Memory B cell (primary cell): ENCODE measurements around the gene KIF26B.
"Not testable (repeated sequence)": the region's sequence is repeated elsewhere in the genome, so short reads cannot be mapped to it uniquely, and the experiment has no call there.

ENCODE experiments used
- ATAC-seq: fragments of 150-1000 bp; cut with Tn5 transposase; 2 replicates; pipeline ENCODE4 v1.10.0; 2021; ENCODE audit warnings: low read depth, mild to moderate bottlenecking, moderate library complexity
- DNase-seq, 2 donors: peaks; one replicate each; pipeline ENCODE4 v3.0.0; 2022; ENCODE audit warnings: low spot score in 2 of 2
- H3K27ac Mint-ChIP-seq: one replicate; pipeline ENCODE4 v1.8.0; 2022; ENCODE audit warnings: mild to moderate bottlenecking, moderate library complexity, mixed read lengths
- H3K27me3 Mint-ChIP-seq: one replicate; pipeline ENCODE4 v1.8.0; 2022; ENCODE audit warnings: mixed read lengths
- H3K36me3 Mint-ChIP-seq: one replicate; pipeline ENCODE4 v1.8.0; 2022; ENCODE audit warnings: mild to moderate bottlenecking, mixed read lengths
- H3K4me1 Mint-ChIP-seq: one replicate; pipeline ENCODE4 v1.8.0; 2022; ENCODE audit warnings: mixed read lengths
- H3K4me3 Mint-ChIP-seq: one replicate; pipeline ENCODE4 v1.8.0; 2022; ENCODE audit warnings: mild to moderate bottlenecking, moderate library complexity, mixed read lengths
- H3K9me3 Mint-ChIP-seq: one replicate; pipeline ENCODE4 v1.8.0; 2022; ENCODE audit warnings: mixed read lengths

KIF26B gene

DNA sequence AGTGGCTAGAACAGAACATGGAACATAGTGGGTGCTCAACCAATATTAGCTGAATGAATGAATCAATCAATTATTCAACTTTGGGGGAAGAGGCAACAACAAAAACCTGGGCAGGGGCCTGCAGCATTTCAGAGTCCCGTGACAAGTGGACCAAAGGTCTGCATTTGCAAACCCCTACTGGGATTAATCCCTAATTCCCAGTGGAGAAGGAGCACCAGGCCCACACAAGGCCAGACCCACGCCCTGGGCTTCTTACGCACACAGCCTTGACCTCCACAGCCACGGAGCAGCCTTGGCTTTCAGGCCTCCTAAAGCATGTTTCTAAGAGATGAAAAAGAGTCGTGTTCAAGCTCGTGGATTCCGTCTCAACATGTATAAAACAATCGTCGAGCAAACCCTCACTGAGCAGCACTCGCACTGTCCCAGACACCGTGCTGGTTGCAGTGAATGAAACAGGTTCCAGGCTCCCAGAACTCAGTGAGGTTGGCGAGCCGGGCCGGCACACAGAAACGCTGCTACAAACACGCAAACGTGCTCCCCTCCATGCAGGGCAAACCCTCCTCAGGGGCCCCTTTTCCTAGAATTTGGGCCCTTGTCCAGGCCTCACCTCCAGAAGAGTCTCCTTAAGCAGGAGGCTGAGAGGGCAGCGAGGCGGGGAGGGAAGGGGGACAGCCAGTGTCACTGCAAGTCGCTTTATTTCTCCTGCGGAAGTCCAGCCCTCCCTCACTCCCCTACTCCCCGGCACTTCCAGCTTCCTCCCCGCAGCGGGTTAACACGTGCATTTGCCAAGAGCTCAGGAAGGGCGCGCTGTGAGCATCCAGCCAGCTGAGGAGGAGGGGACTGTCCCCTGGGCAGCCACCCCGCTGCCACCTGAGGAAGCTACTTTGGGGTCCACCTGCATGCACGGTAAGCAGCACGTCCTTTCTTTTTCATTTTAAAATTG, 556.4 kb downstream of the KIF26B start:
- Mint-ChIP-seq H3K36me3 (no peaks in the 10 kb centered on the region), H3K9me3 (no peaks in the 10 kb centered on the region), H3K27me3 (peaks cover 8% of the 10 kb centered on the region), H3K27ac (no peak overlapping the region), H3K4me1 (peaks cover 7% of the 10 kb centered on the region), H3K4me3 (no peak overlapping the region)
- no peak for ATAC-seq
- no peak for DNase-seq

DNA sequence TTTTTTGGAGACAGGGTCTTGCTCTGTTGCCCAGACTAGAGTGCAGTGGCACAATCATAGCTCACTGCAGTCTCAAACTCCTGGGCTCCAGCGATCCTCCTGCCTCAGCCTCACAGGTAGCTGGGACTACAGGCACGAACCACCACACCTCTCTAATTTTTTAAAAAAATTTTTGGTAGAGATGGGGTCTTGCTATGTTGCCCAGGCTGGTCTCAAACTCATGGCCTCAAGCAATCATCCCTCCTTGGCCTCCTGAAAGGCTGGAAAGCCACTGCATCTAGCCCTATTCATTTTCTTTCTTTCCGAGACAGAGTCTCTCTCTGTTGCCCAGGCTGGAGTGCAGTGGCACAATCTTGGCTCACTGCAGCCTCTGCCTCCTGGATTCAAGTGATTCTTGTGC, 559.2 kb downstream of the KIF26B start:
- not testable (repeated sequence) for ATAC-seq, H3K4me3 Mint-ChIP-seq, H3K36me3 Mint-ChIP-seq, H3K4me1 Mint-ChIP-seq, H3K9me3 Mint-ChIP-seq, H3K27ac Mint-ChIP-seq, DNase-seq, H3K27me3 Mint-ChIP-seq

DNA sequence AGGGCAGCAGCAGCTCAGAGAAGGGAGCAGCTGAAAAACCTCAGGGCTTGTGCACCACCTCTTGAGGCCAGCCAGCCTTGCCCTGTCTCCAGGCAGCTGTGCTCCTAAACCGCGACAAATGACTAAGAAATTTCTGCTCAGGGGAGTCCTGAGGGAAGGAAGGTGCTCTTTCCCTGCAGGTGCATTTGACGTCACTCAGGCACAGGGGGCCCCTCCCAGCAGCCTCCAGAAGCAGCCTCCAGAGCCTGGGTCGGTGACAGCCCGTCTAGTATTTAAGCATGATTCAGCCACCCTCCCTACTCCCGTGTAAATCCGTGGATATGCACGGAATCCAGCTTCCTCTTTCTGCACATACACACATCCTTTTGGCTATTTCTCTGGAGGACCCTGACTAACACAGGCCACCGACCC, 560.5 kb downstream of the KIF26B start:
- Mint-ChIP-seq H3K4me3 (no peak overlapping the region), H3K9me3 (peaks cover 2% of the 10 kb centered on the region), H3K27me3 (peaks cover 6% of the 10 kb centered on the region), H3K27ac (no peak overlapping the region), H3K4me1 (peaks cover 9% of the 10 kb centered on the region), H3K36me3 (peaks cover 2% of the 10 kb centered on the region)
- DNase-seq (no peak), ATAC-seq (no peak)

DNA sequence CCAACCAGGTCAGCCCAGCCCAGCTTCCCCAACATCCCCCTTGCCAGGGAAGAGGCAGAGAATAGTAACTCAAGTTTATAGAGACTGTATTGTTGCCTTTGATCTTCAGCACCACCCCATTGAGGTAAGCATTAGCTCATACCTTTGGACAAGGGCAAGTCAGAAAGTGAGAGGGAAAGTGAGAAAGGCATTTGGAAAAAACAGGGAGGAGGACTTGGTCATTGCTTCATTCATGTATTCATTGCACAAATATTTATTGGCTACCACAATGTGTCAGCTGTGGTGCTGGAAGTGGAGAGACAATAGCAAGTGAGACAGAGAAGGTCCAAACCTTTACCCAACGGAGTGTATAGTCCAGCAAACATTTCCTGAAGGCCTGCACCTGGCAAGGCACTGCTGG, 561.2 kb downstream of the KIF26B start:
- H3K27ac Mint-ChIP-seq, result no peak overlapping the region
- peaks cover 2% of the 10 kb centered on the region for H3K9me3 Mint-ChIP-seq
- peaks cover 9% of the 10 kb centered on the region for H3K4me1 Mint-ChIP-seq
- no peak overlapping the region for H3K4me3 Mint-ChIP-seq
- H3K27me3 Mint-ChIP-seq, result peaks cover 4% of the 10 kb centered on the region
- ATAC-seq (no peak), DNase-seq (no peak)
- H3K36me3 Mint-ChIP-seq, result peaks cover 2% of the 10 kb centered on the region

DNA sequence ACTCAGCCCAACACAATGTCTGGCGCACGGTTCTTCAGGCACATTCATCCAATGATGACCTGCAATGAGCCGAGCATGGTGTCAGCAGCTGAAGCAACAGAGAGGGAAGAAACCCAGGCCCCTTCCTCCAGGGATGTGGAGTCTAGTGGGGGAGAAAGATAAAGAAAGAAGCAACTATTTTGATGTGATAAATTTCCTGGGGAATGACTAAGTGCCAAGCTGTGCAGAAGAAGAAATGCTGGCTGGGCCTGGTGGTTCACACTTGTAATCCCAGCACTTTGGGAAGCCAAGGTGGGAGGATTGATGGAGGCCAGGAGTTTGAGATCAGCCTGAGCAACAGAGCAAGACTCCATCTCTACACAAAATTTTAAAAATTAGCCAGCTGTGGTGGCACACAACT, 561.8 kb downstream of the KIF26B start:
- ATAC-seq, result no peak

DNA sequence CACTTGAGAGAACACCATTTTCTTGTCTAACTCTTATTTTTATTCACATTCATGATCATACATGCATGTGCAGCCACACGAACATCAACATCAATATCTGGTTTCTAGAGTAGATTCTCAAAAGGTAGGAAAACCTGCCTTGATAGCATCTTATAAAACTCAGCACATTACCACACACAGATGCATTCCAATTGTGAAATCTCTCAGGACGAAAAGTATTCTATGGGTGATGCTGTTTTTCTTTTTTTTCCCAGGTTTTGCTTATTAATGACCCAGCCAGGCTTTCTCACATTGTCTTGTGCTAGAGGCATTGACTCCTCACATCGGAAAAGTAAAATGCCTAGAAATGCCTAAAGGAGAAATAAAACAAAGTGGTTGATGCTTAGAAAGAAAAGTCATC, 562.8 kb downstream of the KIF26B start:
- no peak overlapping the region for H3K4me3 Mint-ChIP-seq
- peaks cover 2% of the 10 kb centered on the region for H3K36me3 Mint-ChIP-seq
- no peaks in the 10 kb centered on the region for H3K27me3 Mint-ChIP-seq
- H3K27ac Mint-ChIP-seq, result no peak overlapping the region
- DNase-seq, result no peak
- H3K9me3 Mint-ChIP-seq, result peaks cover 2% of the 10 kb centered on the region
- no peak for ATAC-seq
- H3K4me1 Mint-ChIP-seq, result peaks cover 2% of the 10 kb centered on the region

More for the DNA sequence above, 561.8 kb downstream of the KIF26B start:
- H3K36me3 Mint-ChIP-seq, result peaks cover 2% of the 10 kb centered on the region
- H3K4me3 Mint-ChIP-seq, result no peak overlapping the region
- DNase-seq, result no peak
- peaks cover 7% of the 10 kb centered on the region for H3K4me1 Mint-ChIP-seq
- H3K27me3 Mint-ChIP-seq, result peaks cover 3% of the 10 kb centered on the region
- peaks cover 2% of the 10 kb centered on the region for H3K9me3 Mint-ChIP-seq
- H3K27ac Mint-ChIP-seq, result no peak overlapping the region

DNA sequence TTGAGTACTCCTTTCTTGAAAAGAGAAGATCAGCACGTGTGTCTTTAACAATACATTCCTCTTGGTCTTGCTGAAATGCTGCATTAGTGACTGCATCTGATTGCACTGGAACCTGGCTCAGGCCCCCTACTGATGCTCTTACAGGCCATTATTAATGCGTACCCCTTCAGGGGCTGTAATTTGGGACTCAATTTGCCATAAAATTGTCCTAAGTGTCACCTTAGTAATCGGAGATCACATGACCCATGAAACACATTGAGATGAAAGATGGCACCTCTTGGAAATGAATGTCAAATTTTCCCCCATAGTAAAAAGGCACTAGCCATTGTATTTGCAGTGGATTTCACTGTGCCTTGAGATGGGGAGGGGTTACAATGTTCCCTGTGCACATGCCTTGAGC, 563.3 kb downstream of the KIF26B start:
- DNase-seq (no peak), ATAC-seq (no peak)
- H3K36me3 Mint-ChIP-seq, result peaks cover 2% of the 10 kb centered on the region
- peaks cover 2% of the 10 kb centered on the region for H3K9me3 Mint-ChIP-seq
- no peak overlapping the region for H3K4me3 Mint-ChIP-seq
- H3K27me3 Mint-ChIP-seq, result no peaks in the 10 kb centered on the region
- H3K4me1 Mint-ChIP-seq, result peaks cover 2% of the 10 kb centered on the region
- H3K27ac Mint-ChIP-seq, result no peak overlapping the region

DNA sequence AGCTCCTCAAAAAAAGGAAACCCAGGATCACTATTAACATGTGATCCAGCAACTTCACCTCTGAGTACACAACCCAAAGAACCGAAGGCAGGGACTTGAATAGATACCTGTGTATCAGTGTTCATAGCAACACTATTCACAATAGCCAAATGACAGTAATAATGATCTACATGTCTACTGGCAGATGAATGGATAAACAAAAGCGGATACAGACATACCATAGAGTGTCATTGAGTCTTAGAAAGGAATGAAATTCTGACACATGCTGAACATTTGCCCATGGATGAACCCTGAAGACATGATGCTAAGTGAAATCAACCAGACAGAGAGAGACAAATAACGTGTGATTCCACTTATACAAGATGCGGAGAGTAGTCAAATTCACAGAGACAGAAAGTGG, 564.2 kb downstream of the KIF26B start:
- ATAC-seq, result no peak
- Mint-ChIP-seq H3K9me3 (peaks cover 2% of the 10 kb centered on the region), H3K4me1 (peaks cover 2% of the 10 kb centered on the region), H3K27me3 (no peaks in the 10 kb centered on the region), H3K4me3 (no peak overlapping the region), H3K27ac (no peak overlapping the region), H3K36me3 (peaks cover 2% of the 10 kb centered on the region)
- DNase-seq, result no peak

DNA sequence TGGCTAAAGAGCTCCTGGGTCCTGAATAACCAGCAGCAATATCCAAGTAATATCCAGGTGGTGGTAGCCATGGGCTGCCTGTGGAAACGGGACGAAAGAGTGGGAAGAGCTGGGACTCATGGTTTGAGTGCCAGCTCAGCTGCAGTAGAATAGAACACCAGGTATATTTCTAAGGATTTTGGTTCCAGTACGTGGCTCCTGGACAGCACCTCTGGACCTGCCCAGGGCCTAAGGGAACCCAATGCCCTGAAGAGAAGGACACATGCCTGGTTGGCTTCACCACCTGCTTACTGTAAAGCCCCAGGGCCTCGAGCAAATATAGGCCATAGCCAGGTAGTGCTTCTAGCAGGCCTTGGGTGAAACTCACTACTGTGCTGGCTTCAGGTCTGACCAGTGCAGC, 566.7 kb downstream of the KIF26B start:
- ATAC-seq (no peak), DNase-seq (no peak)
- no peak overlapping the region for H3K4me3 Mint-ChIP-seq
- H3K4me1 Mint-ChIP-seq, result peaks cover 2% of the 10 kb centered on the region
- H3K27ac Mint-ChIP-seq, result no peak overlapping the region
- peaks cover 7% of the 10 kb centered on the region for H3K9me3 Mint-ChIP-seq
- peaks cover 2% of the 10 kb centered on the region for H3K27me3 Mint-ChIP-seq
- peaks cover 12% of the 10 kb centered on the region for H3K36me3 Mint-ChIP-seq

DNA sequence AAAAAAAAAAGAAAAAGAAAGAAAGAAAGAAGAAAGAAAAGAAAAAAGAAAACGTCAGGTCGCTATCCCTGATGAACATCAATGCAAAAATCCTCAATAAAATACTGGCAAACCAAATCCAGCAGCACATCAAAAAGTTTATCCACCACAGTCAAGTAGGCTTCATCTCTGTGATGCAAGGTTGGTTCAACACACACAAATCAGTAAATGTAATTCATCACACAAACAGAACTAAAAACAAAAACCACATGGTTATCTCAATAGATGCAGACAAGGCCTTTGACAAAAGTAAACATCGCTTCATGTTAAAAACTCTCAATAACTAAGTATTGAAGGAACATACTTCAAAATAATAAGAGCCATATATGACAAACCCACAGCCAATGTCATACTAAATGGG, 573.2 kb downstream of the KIF26B start:
- peaks cover 31% of the 10 kb centered on the region for H3K36me3 Mint-ChIP-seq
- H3K27me3 Mint-ChIP-seq, H3K4me1 Mint-ChIP-seq, DNase-seq, ATAC-seq, H3K27ac Mint-ChIP-seq, H3K4me3 Mint-ChIP-seq: not testable (repeated sequence)
- peaks cover 36% of the 10 kb centered on the region for H3K9me3 Mint-ChIP-seq

DNA sequence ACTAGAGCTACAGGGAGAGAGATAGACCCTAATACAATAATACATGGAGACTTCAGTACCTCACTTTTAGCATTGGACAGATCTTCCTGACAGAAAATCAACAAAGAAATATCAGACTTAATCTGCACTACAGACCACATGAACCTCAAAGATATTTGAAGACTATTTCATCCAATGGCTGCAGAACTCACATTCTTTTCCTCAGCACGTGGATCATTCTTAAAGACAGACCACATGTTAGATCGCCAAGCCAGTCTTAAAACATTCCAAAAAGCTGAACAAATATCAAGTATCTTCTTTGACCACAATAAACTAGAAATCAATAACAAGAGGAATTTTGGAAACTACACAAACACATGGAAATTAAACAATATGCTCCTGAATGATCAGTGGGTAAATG, 576.0 kb downstream of the KIF26B start:
- H3K27ac Mint-ChIP-seq, result no peak overlapping the region
- no peaks in the 10 kb centered on the region for H3K4me1 Mint-ChIP-seq
- no peak overlapping the region for H3K4me3 Mint-ChIP-seq
- peaks cover under 1% of the 10 kb centered on the region for H3K27me3 Mint-ChIP-seq
- ATAC-seq (no peak), DNase-seq (no peak)
- H3K36me3 Mint-ChIP-seq, result peaks cover 28% of the 10 kb centered on the region
- H3K9me3 Mint-ChIP-seq, result peaks cover 35% of the 10 kb centered on the region

DNA sequence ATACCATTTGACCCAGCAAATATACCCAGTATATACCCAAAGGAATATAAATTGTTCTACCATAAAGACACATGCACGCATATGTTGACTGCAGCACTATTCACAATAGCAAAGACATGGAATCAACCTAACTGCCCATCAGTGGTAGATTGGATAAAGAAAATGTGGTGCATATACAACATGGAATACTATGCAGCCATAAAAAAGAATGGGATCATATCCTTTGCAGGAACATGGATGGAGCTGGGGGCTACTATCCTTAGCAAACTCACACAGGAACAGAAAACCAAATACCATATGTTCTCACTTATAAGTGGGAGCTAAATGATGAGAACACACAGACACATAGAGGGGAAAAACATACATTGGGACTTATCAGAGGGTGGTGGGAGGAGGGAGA, 585.6 kb downstream of the KIF26B start:
- H3K27ac Mint-ChIP-seq, ATAC-seq, H3K36me3 Mint-ChIP-seq, DNase-seq, H3K4me3 Mint-ChIP-seq, H3K27me3 Mint-ChIP-seq, H3K9me3 Mint-ChIP-seq, H3K4me1 Mint-ChIP-seq: not testable (repeated sequence)

DNA sequence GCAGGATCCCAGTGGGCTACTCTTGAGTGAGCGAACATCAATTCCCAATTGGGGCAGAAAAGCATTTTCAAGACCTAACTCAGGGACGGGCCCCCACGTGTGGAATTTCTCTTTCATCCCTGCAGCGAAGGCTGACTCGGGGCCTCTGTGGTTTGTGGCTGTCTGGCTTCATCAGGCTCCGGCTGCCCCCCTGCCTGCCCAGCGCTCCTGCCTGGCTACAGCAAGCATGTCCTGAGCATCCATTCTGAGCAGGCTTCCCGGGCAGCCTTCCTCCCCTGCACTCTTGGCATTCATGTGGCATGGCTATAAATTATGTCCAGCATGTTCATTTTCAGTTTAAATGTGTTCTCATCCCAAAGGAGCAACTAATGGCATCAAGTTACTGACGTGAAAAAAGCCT, 588.1 kb downstream of the KIF26B start:
- no peak for DNase-seq
- Mint-ChIP-seq H3K4me3 (no peak overlapping the region), H3K36me3 (peaks cover 21% of the 10 kb centered on the region)

DNA sequence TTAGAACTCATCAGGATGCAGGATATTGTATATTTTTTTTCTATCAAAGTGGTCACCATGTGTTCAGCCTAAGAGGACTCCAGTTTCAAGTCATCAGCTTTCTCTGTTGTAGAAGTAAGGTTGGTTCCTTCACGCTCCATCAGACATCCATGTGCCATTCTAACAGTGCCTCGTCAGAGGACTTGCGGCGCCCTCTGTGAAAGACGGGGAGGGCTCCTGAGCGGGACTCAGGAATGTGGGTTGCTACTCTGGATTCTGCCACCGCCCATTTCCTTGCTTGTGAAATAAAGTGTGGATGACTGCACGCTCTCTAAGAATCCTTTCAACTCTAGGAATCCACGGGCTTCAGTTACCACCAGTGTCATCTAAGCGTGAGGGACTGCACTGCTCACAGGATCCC, 593.5 kb downstream of the KIF26B start:
- H3K4me1 Mint-ChIP-seq, result peaks cover 5% of the 10 kb centered on the region
- no peak for DNase-seq
- peaks cover 2% of the 10 kb centered on the region for H3K9me3 Mint-ChIP-seq
- no peak overlapping the region for H3K27ac Mint-ChIP-seq
- H3K36me3 Mint-ChIP-seq, result peaks cover 41% of the 10 kb centered on the region
- H3K27me3 Mint-ChIP-seq, result no peaks in the 10 kb centered on the region
- no peak overlapping the region for H3K4me3 Mint-ChIP-seq
- ATAC-seq, result no peak

More for the DNA sequence above, 588.1 kb downstream of the KIF26B start:
- no peaks in the 10 kb centered on the region for H3K9me3 Mint-ChIP-seq
- no peak for ATAC-seq
- peaks cover 3% of the 10 kb centered on the region for H3K4me1 Mint-ChIP-seq
- no peak overlapping the region for H3K27ac Mint-ChIP-seq
- no peaks in the 10 kb centered on the region for H3K27me3 Mint-ChIP-seq

DNA sequence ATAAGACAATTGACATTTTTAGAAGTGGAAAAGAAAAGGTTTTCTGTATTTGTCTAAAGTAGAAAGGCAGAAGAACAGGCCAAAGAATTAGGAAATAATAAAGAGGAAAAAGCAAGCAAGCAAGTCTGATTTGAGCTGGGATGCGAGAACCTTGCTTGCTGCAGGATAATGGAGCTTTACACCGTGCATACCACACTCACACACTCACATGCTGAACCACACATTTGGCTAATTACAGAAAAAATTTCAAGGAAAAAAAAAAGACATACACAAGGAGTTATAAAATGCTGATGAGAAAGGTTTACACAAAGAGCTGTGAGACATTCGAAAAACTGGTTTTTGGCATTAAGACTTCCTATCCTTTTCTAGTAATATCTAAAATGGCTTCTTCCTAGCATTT, 593.9 kb downstream of the KIF26B start:
- ATAC-seq (no peak), DNase-seq (no peak)
- H3K4me1 Mint-ChIP-seq, result peaks cover 6% of the 10 kb centered on the region
- no peak overlapping the region for H3K4me3 Mint-ChIP-seq
- H3K9me3 Mint-ChIP-seq, result peaks cover 2% of the 10 kb centered on the region
- no peaks in the 10 kb centered on the region for H3K27me3 Mint-ChIP-seq
- H3K27ac Mint-ChIP-seq, result no peak overlapping the region
- peaks cover 41% of the 10 kb centered on the region for H3K36me3 Mint-ChIP-seq
